Stimulated activated CD4-positive, alpha-beta T cell treated with anti-CD3 and anti-CD28 coated beads, Interleukin-1b, Interleukin-23, amount 100 ng/mL, for 4 hours (primary cell): ENCODE results near the gene GABRB3.

Experiments used
- DNase-seq, 2 donors: peaks; one replicate each; pipeline ENCODE4 v3.0.0-alpha.2; 2020; ENCODE audit warnings: low read depth in 2 of 2

GABRB3 gene

DNA sequence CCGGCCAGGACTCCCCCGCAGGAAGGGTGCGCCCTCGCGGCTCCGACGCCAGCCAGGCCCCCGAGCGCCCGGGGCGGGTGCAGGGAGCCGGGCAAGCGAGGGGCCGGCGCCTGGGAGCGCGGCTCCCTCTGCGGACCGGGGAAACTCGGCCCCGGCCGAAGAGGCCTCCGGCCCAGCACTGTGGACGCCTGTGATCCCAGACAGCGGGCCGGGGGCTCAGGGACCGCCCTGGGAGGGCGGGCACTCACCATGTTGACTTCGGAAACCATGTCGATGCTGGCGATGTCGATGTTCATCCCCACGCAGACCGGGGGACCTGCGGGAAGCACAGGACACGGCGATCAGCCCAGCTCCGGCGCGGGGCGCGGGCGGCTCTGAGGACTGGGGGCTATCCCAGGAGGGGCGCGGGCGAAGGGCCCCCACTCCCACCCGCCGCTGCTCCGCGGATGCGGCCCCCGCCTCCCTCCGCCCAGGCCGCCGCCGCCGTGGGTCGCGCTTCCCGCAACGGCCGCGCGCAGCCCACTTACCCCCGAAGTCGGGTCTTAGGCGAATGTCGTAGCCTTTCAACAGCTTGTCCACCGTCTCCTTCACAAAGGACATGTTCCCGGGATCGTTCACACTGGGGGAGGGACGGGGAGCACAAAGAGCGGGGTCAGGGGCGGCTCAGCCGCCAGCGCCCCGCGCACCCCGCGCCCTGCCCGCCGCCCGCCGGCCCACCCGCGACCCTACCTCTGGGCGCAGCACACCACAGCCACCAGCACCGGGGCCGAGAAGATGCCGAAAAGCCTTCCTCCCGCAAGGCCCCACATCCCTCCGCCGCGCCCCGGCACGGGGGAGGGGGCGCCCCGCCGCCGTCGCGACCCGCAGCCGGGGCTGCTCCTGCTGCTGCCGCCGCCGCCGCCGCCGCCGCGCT, at the start of gene GABRB3:
GABRB3 (minus strand) TSS at position 913 of the 913 bp plus-strand sequence.
- no peak for DNase-seq

DNA sequence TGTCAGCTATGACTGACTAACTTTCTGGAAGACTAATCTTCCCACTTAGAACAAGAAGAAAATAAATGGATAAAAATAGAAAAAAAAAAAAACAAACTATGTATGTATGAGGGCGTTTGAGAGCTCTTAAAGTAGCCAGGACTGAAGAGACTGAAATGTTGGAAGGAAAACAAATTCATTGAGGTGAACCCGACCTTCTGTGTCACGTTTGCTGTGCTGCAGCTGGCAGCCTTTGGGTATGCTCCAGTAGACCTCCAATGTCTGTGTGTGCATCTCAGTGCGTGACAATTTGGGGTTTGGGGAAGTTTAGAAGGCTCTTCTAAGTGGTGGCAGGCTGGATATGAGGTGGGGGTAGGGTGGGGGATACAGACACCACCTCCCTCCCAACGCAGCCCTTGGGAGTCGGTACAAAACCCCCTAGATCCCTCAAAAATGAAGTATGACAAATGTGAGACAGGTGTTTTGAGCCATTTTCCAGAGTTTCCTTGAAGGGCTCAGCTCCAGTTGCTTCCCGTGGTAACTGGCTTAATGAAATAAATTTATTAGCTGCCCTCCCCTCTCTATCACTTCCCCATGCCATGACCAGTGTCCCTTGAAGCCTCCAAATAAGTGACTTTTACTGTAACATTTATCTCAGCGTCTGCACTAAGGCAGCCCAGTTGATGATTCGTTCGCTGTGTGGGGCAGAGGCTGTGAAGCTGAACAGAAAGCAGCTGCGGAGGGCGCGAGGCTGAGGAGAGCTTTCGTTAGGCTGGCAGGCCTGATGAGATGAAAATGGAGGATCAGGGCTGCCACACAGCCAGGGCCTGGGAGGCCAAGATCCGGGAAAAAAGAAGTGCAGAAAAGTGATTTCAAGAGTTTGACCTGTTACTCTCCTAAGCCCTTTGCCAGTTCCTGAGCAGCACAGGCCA, 34.9 kb upstream of the GABRB3 start:
- no peak for DNase-seq

DNA sequence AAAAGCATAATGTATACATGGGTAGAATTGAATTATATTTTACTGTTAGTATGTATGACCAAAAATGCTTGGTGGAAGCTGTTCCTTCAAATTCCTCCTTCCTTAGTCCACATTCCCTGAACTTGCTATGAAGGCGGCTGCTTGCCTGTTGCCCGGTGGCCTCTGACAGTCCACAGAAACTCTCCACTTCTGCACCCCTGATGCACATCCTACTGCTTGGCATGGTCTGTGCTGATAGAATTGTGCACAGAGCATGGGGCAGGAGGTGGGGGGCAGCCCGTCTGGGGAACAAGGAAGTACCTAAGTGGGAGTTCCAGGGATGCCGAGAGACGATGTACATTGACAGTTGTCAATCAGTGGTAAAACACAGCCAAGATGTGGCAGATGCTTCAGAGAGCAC, 33.7 kb upstream of the GABRB3 start:
- no peak for DNase-seq

DNA sequence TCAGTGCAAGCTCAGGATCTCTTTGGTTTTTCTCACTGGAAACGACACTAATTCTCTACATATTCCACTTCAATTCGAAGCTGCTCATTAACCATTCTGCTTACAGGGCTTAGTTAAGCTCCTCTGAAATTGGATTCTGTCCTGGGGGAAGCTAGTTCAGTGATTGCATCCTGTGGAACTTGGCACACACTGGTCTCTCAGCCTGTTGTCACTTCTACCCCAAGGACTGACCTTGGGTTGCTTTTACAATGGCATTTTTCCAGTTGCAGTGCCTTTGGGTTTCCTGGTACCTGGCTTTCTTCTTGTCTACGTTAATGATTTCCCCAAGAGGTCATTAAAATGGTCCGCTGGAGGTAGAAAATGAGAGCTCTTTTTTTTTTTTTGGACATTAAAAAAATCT, 33.3 kb upstream of the GABRB3 start:
- DNase-seq, result no peak

DNA sequence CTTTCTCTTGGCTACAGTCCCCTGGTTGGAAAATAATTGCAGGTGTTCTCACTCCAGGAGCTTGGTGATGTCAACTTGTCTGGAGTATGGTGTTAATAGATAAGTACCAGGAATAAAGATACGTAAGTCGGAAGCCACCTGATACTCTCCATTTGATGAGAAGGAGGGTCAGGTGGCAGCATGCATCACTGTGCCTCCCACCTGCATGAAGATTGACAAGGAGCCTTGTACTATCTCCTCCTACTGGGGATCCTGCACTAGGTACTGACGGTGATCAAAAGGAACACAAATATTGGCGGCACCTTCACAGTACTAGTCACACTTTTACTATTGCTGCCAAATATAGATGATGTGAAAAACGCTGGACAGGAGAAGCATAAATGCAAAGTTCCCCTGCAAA, 32.6 kb upstream of the GABRB3 start:
- no peak for DNase-seq

DNA sequence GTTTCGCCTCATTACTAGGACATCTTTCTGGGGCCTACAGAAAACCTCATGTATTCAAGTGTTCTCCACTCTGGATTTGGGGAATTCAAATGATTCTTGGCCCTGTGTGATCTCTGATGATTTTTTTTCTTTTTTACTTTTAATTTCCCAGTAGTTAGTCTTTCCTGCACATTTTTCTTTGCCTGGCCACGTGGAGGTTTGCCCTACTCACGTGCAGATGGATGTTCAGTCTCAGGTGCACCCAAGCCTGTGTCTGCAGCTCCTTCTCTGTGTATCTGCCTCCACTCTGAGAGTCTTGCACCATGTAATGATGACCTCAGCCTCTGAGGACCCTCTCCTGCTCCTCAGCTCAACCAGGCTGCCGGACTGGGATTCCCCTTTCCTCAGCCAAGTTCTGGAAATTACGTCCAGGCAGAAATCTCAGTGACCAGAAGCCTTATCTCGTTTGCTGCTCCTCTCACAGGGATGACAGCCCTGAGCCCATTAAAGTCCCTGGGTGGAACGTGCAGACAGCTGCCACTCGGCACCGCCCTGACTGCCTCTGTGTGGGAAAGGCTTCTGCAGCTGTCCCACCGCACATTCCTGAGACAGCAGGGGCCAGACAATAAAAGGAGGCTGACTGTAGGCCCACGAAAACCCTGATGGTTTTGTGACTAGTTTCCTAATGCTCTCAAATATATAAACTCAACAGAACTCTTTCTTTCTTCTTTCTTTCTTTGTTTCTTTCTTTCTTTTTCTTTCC, 31.4 kb upstream of the GABRB3 start:
- no peak for DNase-seq

DNA sequence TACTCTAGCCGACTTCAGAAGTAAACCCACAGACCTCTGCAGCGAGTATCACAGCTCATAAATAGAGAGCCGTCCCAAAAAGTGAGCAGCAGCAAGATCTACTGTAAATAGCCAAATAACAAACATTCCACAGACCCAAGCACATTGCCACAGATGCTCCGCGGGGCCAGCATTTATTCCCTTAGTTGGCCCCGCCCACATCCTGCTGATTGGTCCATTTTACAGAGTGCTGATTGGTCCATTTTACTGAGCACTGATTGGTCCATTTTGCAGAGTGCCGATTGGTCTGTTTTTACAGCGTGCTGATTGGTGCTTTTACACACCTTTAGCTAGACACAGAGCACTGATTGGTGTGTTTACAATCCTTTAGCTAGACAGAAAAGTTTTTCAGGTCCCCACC, 17.3 kb upstream of the GABRB3 start:
- DNase-seq, result no peak

DNA sequence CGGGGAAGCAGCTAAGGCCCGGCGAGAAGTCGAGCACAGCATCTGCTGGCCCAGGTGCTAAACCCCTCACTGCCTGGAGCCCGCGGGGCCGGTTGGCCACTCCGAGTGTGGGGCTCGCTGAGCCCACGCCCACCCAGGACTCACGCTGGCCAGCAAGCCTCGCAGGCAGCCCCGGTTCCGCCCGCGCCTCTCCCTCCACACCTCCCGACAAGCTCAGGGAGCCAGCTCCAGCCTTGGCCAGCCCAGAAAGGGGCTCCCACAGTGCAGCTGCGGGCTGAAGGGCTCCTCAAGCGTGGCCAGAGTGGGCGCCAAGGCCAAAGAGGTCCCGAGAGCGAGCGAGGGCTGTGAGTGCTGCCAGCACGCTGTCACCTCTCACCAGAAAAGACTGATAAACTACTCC, 8.9 kb upstream of the GABRB3 start:
- no peak for DNase-seq

DNA sequence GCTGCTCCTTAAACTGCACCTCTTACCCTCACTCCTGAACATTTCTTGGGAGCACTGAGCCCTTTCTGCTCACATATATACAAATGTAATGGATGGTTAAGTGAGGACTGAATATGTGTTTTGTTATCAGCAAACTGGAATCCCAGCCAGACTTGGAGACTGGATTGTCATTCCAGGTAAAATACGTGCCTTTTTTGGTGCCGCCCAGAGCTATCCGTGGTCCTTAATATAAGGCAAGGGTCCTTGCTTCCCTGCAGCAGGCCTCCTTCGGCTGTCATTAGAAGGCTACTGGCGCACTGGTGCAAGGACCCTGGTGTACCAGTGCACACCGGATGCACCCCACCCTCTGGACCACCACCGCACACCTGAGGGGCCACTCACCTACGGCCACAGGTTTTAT, 1.1 kb upstream of the GABRB3 start:
- DNase-seq, result no peak

DNA sequence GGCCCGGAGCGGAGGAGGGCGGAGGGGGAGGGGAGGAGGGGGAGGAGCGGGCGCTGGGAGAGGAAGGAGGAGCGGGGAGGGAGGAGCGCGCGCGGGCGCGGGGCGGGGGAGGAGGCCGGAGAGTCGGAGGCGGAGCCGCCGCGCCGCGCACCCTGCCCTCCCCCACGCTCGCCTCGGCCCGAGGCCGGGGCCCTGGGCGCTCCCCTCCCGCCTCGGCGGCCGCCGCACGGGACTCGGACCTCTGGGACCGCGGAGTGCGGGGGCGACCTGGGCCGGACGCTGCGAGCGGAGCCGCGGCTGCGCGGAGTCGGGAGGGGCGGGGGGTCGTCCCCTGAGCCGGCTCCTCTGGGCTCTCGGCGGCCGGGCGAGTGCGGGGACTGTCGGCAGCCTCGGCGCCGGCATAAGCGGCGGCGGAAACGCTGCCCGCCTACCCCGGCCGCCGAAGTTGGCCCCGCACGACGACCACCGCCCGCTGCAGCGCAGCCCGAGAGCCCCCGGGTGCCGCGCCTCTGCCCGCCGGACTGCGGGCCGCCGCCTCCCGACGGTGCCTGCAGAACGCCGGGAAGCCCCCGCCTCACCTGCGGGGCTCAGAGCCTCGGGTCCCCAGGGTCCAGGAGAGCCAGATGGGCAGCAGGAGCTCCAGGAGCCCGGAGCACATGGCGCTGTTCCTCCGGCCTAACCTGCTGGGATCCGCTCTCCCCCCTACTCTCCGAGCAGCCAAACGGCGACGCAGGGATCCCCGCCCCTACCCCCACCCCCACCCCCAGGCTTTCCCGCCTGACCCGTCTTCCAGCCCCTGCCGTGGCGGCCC, 406 bp upstream of the GABRB3 start:
- DNase-seq, result no peak

DNA sequence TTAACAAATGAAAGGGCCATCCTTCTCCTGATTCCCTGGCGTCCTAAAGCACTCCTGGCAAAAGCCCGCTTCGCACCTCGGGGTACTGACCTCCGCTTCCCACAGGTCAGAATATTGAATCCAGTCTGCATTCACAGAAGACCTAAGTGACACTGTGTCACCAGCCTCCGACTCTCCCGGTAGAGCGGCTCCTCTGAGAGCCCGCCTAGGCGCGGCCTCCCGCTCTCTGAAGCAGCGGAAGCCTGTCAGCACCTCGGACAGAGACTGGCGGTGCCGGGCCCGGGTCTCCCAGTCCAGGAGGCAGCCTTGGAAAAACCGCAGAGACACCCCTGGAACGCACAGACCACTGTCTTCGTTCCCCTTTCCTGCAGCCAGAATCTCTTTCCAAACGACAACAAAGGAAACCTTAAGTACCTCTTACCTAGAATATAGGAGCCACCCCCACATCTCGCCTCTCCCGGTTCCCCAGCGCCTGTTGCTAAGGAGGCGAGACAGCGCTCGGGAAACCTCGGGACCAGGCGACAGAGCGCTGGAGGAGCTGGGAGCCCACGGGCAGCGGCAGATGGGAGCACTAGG, 1.2 kb downstream of the GABRB3 start:
- DNase-seq, result no peak

DNA sequence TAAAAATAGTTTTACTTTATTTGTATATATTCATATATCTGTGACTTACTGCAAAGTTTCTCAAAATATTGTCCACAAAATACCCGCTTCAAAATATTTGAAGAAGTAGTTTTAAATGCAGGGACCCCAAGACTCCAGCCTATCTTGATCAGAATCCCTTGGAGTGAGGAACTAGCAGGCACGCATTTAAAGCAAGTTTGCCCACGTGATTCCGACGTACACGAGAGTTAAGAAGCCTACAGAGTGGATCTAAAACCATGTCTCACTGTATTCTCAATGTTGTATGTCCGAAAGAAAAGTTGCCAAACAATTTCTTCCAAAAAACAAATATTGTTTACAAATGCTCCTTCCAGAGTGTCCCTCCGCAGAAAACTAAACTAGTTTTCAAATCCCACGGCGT, 1.7 kb downstream of the GABRB3 start:
- DNase-seq, result no peak

DNA sequence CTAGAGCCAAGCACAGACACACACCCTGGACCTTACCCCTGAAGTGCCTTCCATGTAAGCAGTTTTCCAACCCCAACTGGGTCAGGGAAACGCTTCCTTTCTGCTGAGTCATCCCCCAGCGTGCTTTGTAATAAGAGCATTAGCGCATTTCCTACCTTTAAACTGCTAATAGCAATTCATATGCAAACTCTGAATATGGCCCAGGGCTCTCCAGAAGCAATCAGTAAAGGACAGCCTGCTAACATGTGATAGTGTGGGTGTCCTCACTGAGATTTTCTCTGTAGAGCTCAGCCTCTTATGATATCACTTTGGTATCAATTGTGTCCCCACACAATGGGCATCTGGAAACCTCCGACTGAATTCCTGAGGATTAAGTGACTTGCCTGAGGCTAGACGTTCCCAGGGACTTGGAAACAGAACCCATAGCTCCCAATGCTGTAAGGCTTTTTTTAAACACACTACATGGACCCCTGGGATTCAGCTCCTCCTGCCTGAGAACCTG, 5.6 kb downstream of the GABRB3 start:
- no peak for DNase-seq

DNA sequence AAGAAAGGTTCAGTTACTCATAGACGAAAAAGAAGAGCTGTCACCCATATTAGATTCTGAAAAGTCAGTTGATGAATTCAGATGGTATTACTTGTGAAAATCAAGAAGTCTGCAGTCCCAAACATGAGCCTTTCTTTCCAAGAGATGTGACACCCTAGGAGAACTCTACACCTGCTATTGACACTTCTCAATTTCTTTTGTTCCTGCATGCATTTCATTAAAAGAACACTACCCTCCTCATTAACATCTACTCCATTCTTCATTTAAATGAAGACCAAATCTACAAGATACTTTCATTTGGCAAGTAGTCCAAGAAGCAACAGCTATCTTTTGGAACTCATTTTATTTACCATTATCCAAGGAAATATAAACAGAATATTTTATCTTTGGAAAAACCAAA, 6.6 kb downstream of the GABRB3 start:
- DNase-seq, result no peak

DNA sequence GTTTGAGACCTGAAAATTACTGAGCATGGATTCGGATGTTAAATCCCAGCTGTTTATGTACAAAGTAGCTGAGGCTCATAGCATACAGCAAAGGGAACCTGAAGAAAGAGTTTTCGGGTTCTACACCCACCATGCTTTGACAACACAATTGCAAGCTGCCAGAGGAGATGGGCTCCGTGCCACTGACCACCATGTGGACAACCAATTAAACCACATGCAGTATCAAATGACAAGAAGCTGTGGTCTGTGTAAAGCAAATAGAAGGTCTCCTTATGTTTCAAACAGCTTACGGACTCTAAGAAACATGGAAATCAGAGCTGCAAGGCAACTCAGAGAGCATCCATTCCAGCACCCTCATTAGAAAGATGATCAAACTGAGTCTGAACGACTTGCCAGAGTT, 12.9 kb downstream of the GABRB3 start:
- DNase-seq, result no peak

DNA sequence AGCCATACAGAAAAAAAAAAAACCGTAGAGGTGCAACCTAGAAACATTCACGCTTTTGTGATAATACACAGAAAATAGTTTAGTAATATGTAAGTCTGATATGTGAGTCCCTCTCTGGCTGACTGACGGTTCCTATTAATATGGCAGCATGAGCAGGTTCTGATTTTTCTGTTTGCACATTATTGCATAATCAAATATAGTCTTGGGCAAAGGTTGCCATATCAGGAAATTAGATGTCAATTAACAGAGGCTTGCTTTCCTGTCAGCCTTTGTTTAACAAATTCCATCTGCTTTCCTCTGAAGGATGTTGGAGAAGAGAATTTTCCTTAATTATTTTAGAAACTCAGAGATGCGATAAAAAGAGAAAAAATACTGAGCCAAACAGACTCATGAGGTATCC, 14.8 kb downstream of the GABRB3 start:
- no peak for DNase-seq

DNA sequence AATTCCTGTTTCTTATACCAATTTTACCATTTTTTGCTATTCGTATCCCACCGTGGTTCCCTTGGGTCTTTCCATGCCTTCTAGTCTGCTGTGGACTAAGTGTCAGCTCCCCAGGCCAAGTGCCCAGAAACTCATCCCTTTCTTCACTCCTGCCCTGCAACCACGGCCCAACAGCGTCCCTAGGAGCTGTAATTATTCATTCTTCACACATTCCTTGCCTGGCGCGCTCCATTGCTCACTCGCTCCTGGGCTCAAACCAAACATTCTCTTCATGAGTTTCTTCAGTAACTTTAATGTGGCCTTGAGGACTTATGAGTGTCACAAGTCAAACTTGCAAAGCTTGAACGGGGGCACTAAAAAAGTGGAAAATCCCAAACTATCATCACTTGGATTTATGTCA, 15.7 kb downstream of the GABRB3 start:
- no peak for DNase-seq

DNA sequence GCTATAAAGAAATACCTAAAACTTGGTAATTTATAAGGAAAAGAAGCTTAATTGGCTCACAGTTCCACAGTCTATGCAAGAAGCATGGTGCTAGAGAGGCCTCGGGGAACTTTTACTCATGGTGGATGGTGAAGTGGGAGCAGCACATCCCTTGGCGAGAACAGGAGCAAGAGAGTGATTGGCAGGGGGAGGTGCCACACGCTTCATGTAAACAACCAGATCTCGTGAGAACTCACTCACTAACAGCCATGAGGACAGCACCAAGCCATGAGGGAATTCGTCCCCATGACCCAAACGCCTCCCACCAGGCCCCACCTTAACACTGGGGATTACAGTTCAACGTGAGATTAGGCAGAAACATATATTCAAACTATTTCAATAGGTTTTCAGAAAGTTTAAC, 28.0 kb downstream of the GABRB3 start:
- no peak for DNase-seq

DNA sequence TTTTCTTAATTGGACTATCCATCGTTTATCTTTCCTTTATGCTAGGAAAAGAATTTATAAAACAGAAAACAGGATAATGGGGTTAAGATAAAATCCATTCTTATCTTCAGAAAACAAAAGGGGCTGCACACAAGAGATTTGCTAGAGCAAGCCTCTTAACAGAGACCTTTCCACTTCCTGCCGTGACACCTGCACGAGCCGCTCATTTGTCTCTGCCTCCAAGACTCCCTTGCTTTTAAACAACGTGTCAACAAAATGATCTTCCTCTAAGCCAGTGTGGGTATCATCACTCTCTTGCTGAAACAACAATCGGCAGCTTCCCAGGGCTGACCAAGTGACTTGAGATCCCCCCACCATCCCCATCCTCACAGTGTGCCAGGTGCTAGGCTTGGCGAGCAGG, 33.1 kb downstream of the GABRB3 start:
- DNase-seq, result no peak

DNA sequence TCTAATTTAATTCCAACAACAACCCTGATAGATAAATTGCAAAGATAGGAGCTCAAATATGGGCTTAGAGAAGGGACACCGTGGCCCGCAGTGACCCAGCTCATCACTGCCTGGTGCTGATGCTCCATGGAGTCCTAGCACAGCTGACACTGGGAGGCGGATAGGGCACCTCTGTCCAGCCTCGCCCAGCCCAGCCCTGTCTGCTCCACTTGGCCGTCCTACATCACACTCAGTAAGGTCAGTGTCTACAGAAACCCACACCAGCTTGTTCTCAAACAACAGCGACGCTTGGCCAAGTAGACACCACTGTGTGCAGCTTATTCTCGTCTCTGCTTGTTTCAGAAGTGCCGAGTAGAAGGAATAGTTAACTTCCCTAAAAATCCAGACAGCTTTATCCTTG, 33.9 kb downstream of the GABRB3 start:
- DNase-seq, result no peak
